Epithelial cell of esophagus (primary cell): Measurements from ENCODE around the gene RSKR.
A peak's percentile ranks its signal among the peaks of the same experiment; 100 is the strongest.
"Not testable (repeated sequence)": the region's sequence is repeated elsewhere in the genome, so short reads cannot be mapped to it uniquely, and the experiment has no call there.

Experiments
- DNase-seq: peaks from one replicate; pipeline ENCODE4 v3.0.0; 2010; ENCODE audit warnings: low read depth
- H3K4me3 ChIP-seq: 2 replicates; pipeline ENCODE4 v1.5.1; 2011; ENCODE audit warnings: mild to moderate bottlenecking, low read length, control low read depth
- TF ChIP-seq, protein P1 (sequence below): IDR thresholded peaks from 2 replicates; pipeline ENCODE4 v1.5.1; 2011; ENCODE audit warnings: low read depth, mild to moderate bottlenecking, low read length, control low read depth, inconsistent platforms; ENCODE audit not compliant: insufficient read depth; ENCODE audit errors: missing control alignments

RSKR gene, protein sequence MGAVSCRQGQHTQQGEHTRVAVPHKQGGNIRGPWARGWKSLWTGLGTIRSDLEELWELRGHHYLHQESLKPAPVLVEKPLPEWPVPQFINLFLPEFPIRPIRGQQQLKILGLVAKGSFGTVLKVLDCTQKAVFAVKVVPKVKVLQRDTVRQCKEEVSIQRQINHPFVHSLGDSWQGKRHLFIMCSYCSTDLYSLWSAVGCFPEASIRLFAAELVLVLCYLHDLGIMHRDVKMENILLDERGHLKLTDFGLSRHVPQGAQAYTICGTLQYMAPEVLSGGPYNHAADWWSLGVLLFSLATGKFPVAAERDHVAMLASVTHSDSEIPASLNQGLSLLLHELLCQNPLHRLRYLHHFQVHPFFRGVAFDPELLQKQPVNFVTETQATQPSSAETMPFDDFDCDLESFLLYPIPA

DNA sequence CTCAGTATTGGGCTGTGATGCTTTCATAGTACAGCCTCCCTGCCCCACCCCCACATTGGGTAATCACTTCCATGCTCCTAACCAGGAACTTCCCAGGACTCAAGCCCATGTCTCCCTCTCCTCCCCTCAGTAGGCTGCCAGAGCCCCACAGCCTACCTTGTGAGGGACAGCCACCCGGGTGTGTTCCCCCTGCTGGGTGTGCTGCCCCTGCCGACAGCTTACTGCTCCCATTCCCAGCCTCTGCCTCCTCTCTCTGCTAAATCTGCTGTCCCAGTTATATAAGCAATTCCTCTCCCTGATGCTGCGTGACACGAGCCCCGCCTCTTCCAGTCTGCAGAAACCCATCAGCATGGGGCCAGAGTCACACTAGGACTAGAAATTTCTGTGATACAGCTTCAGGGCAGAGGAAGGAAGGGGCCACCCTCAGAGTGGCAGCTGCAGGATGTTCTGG is at the start of gene RSKR:
TSS of gene RSKR (minus strand) at position 255 of the 451 bp plus-strand sequence. CDS start at position 231, 24 bp downstream.
- H3K4me3 ChIP-seq = no peak within 1 kb of the TSS
- TF ChIP-seq, protein P1, sequence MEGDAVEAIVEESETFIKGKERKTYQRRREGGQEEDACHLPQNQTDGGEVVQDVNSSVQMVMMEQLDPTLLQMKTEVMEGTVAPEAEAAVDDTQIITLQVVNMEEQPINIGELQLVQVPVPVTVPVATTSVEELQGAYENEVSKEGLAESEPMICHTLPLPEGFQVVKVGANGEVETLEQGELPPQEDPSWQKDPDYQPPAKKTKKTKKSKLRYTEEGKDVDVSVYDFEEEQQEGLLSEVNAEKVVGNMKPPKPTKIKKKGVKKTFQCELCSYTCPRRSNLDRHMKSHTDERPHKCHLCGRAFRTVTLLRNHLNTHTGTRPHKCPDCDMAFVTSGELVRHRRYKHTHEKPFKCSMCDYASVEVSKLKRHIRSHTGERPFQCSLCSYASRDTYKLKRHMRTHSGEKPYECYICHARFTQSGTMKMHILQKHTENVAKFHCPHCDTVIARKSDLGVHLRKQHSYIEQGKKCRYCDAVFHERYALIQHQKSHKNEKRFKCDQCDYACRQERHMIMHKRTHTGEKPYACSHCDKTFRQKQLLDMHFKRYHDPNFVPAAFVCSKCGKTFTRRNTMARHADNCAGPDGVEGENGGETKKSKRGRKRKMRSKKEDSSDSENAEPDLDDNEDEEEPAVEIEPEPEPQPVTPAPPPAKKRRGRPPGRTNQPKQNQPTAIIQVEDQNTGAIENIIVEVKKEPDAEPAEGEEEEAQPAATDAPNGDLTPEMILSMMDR = no peak
- no peak for DNase-seq

DNA sequence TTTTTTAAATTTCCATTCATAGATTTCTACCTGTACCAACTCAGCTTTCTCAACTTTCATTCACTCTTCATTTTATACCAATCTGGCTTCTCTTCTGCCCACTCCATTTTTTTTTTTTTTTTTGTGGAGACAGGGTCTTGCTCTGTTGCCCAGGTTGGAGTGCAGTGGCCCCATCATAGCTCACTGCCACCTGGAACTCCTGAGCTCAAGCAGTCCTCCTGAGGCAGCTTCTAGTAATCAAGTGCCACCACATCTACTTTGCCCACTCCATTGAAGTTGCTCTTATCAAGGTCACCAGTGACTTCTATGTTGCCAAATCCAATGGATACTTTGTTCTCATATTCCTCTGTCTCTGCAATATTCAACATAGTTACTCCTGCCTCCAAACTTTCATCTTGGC is 49.7 kb upstream of the RSKR start:
- TF ChIP-seq, protein P1 = no peak
- DNase-seq = no peak
- H3K4me3 ChIP-seq = no peak overlapping the region

DNA sequence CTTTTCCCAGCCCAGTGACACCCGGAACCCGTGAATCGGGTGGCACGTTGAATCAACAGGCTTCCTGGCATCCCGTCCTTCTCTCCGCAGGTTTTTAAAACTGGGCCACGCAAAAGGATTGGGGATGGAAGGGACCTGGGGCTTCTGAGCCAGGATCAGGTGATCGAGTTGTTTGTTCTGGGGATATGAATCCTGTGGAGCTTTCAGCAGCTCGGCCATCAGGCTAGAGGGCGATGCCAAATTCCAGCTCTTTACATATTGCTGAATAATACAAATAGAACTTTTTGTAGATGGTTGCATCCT is 48.5 kb upstream of the RSKR start:
- no peak for DNase-seq
- peak overlapping the region; percentile 99 for H3K4me3 ChIP-seq
- TF ChIP-seq, protein P1 = no peak

DNA sequence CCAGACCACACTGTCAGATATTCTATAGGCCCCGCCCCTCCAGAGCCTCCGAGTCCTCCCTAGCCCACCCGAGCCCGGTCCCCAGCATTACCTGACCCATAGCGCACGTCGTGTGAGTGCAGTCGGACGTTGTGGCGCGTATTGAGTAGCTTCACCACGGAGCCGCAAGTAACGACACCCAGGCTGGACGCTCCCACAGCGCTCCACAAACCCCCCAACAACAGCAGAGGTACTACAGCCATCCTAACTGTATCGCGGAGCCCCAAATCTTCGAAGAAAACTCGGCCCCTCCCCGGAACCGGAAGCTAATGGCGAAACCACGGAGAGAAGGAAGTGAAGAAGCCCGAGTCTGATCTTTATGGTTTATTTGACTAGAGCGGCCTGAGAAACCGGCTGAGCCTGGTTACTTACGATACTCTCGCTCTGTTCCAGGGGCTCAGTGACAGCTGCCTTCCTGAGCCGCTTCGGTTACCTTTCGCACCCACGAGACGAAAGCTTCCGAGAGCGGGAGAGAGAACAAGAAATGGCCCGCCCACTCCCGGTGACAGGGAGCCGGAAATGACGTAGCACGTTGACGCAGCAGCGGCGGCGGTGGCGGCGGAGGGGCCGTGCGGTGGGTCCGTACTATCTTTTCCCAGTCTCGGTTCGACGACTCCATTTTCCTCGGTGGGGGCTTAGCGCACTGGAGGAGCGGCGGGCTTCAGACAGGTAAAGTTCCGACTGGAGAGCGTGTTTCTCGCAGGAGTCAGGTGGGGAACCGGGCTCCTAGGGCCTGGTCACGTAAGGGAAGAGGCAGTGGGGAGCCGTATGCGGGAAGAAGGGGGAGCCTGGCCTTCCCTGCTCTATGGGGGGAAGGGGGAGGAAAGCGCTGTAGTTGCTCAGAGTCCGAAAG is 47.9 kb upstream of the RSKR start, which contains the start of the genes SDF2 and SUPT6H:
TSS of gene SDF2 (minus strand) at position 272 of the 892 bp plus-strand sequence. CDS start at position 242, 30 bp downstream.
TSS of gene SUPT6H (plus strand) at position 571 of the 892 bp plus-strand sequence. CDS start 11,197 bp downstream, outside the sequence.
- peak within 1 kb of the TSS; percentile 99 for H3K4me3 ChIP-seq
- TF ChIP-seq, protein P1 = no peak
- peak; percentile 87 for DNase-seq

DNA sequence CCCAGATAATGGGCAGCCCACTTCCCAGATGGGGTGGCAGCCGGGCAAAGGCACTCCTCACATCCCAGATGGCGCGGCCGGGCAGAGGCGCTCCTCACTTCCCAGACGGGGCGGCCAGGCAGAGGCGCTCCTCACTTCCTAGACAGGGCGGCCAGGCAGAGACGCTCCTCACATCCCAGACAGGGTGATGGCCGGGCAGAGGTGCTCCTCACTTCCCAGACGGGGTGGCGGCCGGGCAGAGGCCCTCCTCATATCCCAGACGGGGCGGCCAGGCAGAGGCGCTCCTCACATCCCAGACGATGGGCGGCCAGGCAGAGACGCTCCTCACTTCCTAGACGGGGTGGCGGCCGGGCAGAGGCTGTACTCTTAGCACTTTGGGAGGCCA is 45.5 kb upstream of the RSKR start:
- not testable (repeated sequence) for H3K4me3 ChIP-seq, DNase-seq

DNA sequence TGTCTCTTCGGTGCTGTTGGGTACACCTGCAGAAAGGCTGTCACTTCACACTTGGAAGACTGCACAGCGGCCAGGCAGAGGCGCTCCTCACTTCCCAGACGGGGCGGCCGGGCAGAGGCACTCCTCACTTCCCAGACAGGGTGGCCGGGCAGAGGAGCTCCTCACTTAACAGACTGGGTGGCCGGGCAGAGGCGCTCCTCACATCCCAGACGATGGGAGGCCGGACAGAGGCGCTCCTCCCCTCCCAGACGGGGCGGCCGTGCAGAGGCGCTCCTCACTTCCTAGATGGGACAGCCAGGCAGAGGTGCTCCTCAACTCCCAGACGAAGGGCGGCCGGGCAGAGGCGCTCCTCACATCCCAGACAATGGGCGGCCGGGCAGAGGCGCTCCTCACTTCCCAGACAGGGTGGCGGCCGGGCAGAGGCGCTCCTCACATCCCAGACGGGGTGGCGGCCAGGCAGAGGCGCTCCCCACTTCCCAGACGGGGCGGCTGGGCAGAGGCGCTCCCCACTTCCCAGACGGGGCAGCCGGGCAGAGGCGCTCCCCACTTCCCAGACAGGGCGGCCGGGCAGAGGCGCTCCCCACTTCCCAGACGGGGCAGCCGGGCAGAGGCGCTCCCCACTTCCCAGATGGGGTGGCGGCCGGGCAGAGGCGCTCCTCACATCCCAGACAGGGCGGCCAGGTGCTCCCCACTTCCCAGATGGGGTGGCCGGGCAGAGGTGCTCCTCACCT is 44.9 kb upstream of the RSKR start:
- DNase-seq, H3K4me3 ChIP-seq: not testable (repeated sequence)

DNA sequence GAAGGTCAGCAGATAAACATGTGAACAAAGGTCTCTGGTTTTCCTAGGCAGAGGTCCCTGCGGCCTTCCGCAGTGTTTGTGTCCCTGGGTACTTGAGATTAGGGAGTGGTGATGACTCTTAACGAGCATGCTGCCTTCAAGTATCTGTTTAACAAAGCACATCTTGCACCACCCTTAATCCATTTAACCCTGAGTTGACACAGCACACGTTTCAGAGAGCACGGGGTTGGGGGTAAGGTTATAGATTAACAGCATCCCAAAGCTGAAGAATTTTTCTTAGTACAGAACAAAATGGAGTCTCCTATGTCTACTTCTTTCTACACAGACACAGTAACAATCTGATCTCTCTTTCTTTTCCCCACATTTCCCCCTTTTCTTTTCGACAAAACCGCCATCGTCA is 44.4 kb upstream of the RSKR start:
- not testable (repeated sequence) for DNase-seq, H3K4me3 ChIP-seq

DNA sequence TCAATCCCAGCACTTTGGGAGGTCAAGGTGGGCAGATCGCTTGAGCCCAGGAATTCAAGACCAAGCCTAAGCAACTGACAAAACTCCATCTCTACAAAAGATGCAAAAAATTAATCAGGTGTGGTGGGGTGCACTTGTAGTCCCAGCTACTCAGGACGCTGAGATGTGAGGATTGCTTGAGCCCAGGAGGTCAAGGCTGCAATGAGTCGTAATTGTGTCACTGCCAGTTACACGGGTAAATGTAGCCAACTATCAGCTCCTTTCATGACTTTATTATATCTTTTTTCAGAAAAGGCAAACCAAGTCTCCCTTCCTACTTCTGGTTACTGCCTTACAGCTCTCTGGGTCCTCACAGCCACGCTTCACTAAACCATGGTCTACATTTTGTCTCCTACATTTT is 43.8 kb upstream of the RSKR start:
- no peak overlapping the region for H3K4me3 ChIP-seq
- TF ChIP-seq, protein P1 = no peak
- DNase-seq = peak; percentile 52
